K562 (cell line): Measurements from ENCODE around the gene RUVBL2. TPM values are rescaled to one million over a fixed set of nuclear protein-coding genes. Genes with fewer than 3 reads are reported as not detected.

Experiments
- ARID4B ChIP-seq: sonication (generic); formaldehyde crosslinking; IDR thresholded peaks from 2 replicates; pipeline ENCODE4 v1.8.0; 2022; ENCODE audit warnings: mild to moderate bottlenecking, missing genetic modification reagents
- BMI1 ChIP-seq: fragments of 150-350 bp; IDR thresholded peaks from 2 replicates; pipeline ENCODE4 v1.6.1; 2014; ENCODE audit warnings: low read length
- FOXP1 ChIP-seq: sonication (generic); formaldehyde crosslinking; IDR thresholded peaks from 2 replicates; pipeline ENCODE4 v1.8.0; 2022; ENCODE audit warnings: mild to moderate bottlenecking, missing genetic modification reagents
- GTF2F1 ChIP-seq: IDR thresholded peaks from 2 replicates; pipeline ENCODE4 v1.6.1; 2011; ENCODE audit warnings: low read depth, low read length, improper control_type of control experiment
- HEY1 ChIP-seq: fragments of 250-450 bp; sonication (Bioruptor Pico); IDR thresholded peaks from 2 replicates; pipeline ENCODE4 v1.5.0; 2020; ENCODE audit warnings: mild to moderate bottlenecking, moderate library complexity, borderline replicate concordance
- HIVEP1 ChIP-seq: fragments of 250-450 bp; sonication (Bioruptor Pico); IDR thresholded peaks from 2 replicates; pipeline ENCODE4 v1.4.0; 2020; ENCODE audit warnings: mild to moderate bottlenecking
- HMGXB4 ChIP-seq: sonication (generic); formaldehyde crosslinking; IDR thresholded peaks from 2 replicates; pipeline ENCODE4 v1.8.1; 2023; ENCODE audit warnings: mild to moderate bottlenecking, missing genetic modification reagents
- SAFB2 ChIP-seq: fragments of 200-400 bp; formaldehyde crosslinking; IDR thresholded peaks from 2 replicates; pipeline ENCODE4 v1.6.1; 2018; ENCODE audit warnings: borderline replicate concordance, low read length, low read depth, moderate library complexity; ENCODE audit not compliant: severe bottlenecking
- STAG1 ChIP-seq: sonication (generic); formaldehyde crosslinking; IDR thresholded peaks from 2 replicates; pipeline ENCODE4 v1.5.0; 2020; ENCODE audit warnings: missing genetic modification reagents, borderline replicate concordance
- THAP7 ChIP-seq: fragments of 250-450 bp; sonication (Bioruptor Pico); IDR thresholded peaks from 2 replicates; pipeline ENCODE4 v1.5.0; 2021
- ZNF277 ChIP-seq: fragments of 250-450 bp; sonication (Bioruptor Pico); IDR thresholded peaks from 2 replicates; pipeline ENCODE4 v1.8.0; 2022; ENCODE audit warnings: inconsistent platforms, mild to moderate bottlenecking, moderate library complexity, borderline replicate concordance
- ZNF347 ChIP-seq: fragments of 450-650 bp; formaldehyde crosslinking; IDR thresholded peaks from 2 replicates; pipeline ENCODE4 v1.4.0; 2020; ENCODE audit warnings: low read depth, mild to moderate bottlenecking, moderate library complexity
- ZNF408 ChIP-seq: fragments of 250-450 bp; sonication (Bioruptor Pico); IDR thresholded peaks from 2 replicates; pipeline ENCODE4 v1.4.0; 2020; ENCODE audit warnings: low read depth, mild to moderate bottlenecking, moderate library complexity
- ZNF655 ChIP-seq: fragments of 250-450 bp; sonication (Bioruptor Pico); IDR thresholded peaks from 2 replicates; pipeline ENCODE4 v1.5.0; 2021
- ZNF740 ChIP-seq, 3 experiments: fragments of 200-800 bp in 1 of 3; sonication (Bioruptor generic) in 1 of 3; sonication (generic) in 1 of 3; formaldehyde crosslinking in 1 of 3; IDR thresholded peaks; 2 replicates each; pipeline versions ENCODE4 v1.6.1 to v1.8.0; 2016 to 2022; ENCODE audit warnings: mild to moderate bottlenecking in 2 of 3, missing compliant biosample characterization in 2 of 3, missing genetic modification characterization in 2 of 3, missing genetic modification reagents in 1 of 3
- polyA plus RNA-seq, 8 experiments: library from polyadenylated mRNA; depleted of rRNA in 4 of 8; stranded (reverse) in 5 of 8; unstranded in 3 of 8; fragments of >200 nt; fragmentation: Nextera tagmentation in 2 of 8; fragmentation: Illumina TruSeq in 1 of 8; extraction: Ambion mirVana in 2 of 8; extraction: Trizol in 1 of 8; gene quantifications; 2 replicates each; pipeline versions ENCODE4 v1.2.1 to v1.2.3, GENCODE V29; 2011 to 2014; ENCODE audit warnings: inconsistent platforms in 1 of 8, missing spikeins in 1 of 8
- total RNA-seq, 7 experiments: library from RNA; depleted of rRNA in 6 of 7; stranded (reverse); fragments of >200 nt in 6 of 7; fragmentation: Illumina TruSeq in 2 of 7; extraction: Trizol in 2 of 7; gene quantifications; 2 replicates each; pipeline versions ENCODE4 v1.2.1 to v1.2.3, GENCODE V29; 2011 to 2021; ENCODE audit warnings: low replicate concordance in 1 of 7

Gene RUVBL2
- total and polyA plus RNA-seq, 9 of the 15 experiments (the other 6 are each of a cell fraction or from before 2014, with no cell fraction given): 71.4 to 453 (median 237) TPM

- peak; percentile 99 for TF ChIP-seq ARID4B (CRISPR knock-in tag)
- TF ChIP-seq GTF2F1: peak; percentile 90; the same call in 1 of the 2 replicates
- TF ChIP-seq ZNF347 (CRISPR knock-in tag): no peak
- no peak for TF ChIP-seq ZNF740 (CRISPR knock-in tag; IDR thresholded peaks at IDR 0.05)
- no peak for TF ChIP-seq ZNF740 (tag; IDR thresholded peaks at IDR 0.05)
- no peak for TF ChIP-seq FOXP1 (CRISPR knock-in tag)
- TF ChIP-seq ZNF408 (CRISPR knock-in tag): no peak
- no peak for TF ChIP-seq HMGXB4 (CRISPR knock-in tag)
- TF ChIP-seq HEY1 (CRISPR knock-in tag): no peak
- no peak for TF ChIP-seq STAG1
- no peak for TF ChIP-seq SAFB2
- TF ChIP-seq HIVEP1 (CRISPR knock-in tag): no peak
- TF ChIP-seq ZNF655 (CRISPR knock-in tag): no peak
- TF ChIP-seq BMI1: no peak
- TF ChIP-seq THAP7: no peak
- no peak for TF ChIP-seq ZNF277 (CRISPR knock-in tag)
These were observed 38.9 kb upstream of the RUVBL2 start, which contains the start of gene BAX (continued) for GRCh38 chr19:48954595-48955307.
